ENCODE measurements around the gene FXYD6. TPM values are rescaled to one million over a fixed set of nuclear protein-coding genes. Genes with fewer than 3 reads are reported as not detected.

Gene FXYD6
- total and polyA plus RNA-seq, 9 of the 15 experiments (the other 6 are each of a cell fraction or from before 2014, with no cell fraction given) = 0.07 to 0.35 TPM; not detected in 7

GRCh38 chr11:117913736-117914397 is 37.4 kb upstream of the FXYD6 start (continued):
- TF ChIP-seq IRF9 (tag; IDR thresholded peaks at IDR 0.05) = no peak
- TF ChIP-seq NR2F6 (CRISPR knock-in tag; IDR thresholded peaks at IDR 0.05) = no peak

- POLR2A ChIA-PET = interaction anchor here (0.9 kb wide), 1 partner anchor 19 kb away, joined by 3 read pairs; no protein-coding TSS in a partner anchor
- no peak for ATAC-seq
- in situ Hi-C loops (cut with MboI) = no loop called here
These were observed 36.0 kb upstream of the FXYD6 start for GRCh38 chr11:117912497-117912896.

More at GRCh38 chr11:117912497-117912896, 36.0 kb upstream of the FXYD6 start:
- intact Hi-C loops (cut with micrococcal nuclease) = loop anchor here (5.0 kb wide), 1 partner anchor 35 kb away; no protein-coding TSS in a partner anchor
- Histone ChIP-seq H3K27me3 (ENCODE audit: control insufficient read depth in 2 of 2, insufficient read depth in 2 of 2, low read length in 2 of 2) (peaks cover 15 to 38% of the 10 kb centered on the region in 2 experiments; a peak in 4 of 5 replicates), H3K9ac (ENCODE audit: insufficient read depth in 1 of 2, low read depth in 2 of 2, low read length in 2 of 2) (no peak overlapping the region), H2AFZ (ENCODE audit: low read depth, low read length) (no peak overlapping the region), H3K4me1 (replicated peaks in 1 of 2; ENCODE audit: control insufficient read depth in 2 of 2, insufficient read depth in 2 of 2, low read length in 2 of 2) (peaks cover 32 to 35% of the 10 kb centered on the region in 2 experiments; a peak in 4 of 5 replicates), H3K79me2 (ENCODE audit: control insufficient read depth, insufficient read depth, low read length) (peaks cover 8% of the 10 kb centered on the region; the same call in 2 of the 3 replicates), H4K20me1 (replicated peaks; ENCODE audit: control insufficient read depth, insufficient read depth, low read length) (0 out of 2 replicates have a peak, but pooled peaks cover 6% of the 10 kb centered on the region), H3K4me2 (ENCODE audit: insufficient read depth, low read length) (no peak overlapping the region), H3K4me3 (no peak overlapping the region), H3K36me3 (ENCODE audit: control insufficient read depth, insufficient read depth, low read length) (no peaks in the 10 kb centered on the region), H3K9me1 (ENCODE audit: control insufficient read depth, insufficient read depth, low read length) (no peaks in the 10 kb centered on the region), H3K9me3 (replicated peaks; ENCODE audit: control insufficient read depth, insufficient read depth, low read depth, low read length) (no peaks in the 10 kb centered on the region), H3K27ac (ENCODE audit: extremely low read depth, low read depth, low read length) (no peak overlapping the region)
- TF ChIP-seq SUPT5H (IDR thresholded peaks at IDR 0.05) (no peak), ZMIZ1 (IDR thresholded peaks at IDR 0.05; ENCODE audit: low read depth in 2 of 2, low read length in 2 of 2) (no peak), FOXJ3 (CRISPR knock-in tag; IDR thresholded peaks at IDR 0.05) (no peak), ZC3H8 (IDR thresholded peaks at IDR 0.05) (no peak), ZBTB17 (CRISPR knock-in tag; IDR thresholded peaks at IDR 0.05) (no peak), XRCC3 (IDR thresholded peaks at IDR 0.05) (no peak)
- no peak for FAIRE-seq
- 44% methylated on average over 7 of the region's 7 CpGs for WGBS (ENCODE audit: insufficient coverage, low coverage, missing lambda C conversion rate)
- CTCF ChIA-PET (ENCODE audit: low intra/inter-chr PET ratio) = no interaction called here
- no peak for DNase-seq (ENCODE audit: extremely low read depth in 1 of 4, low spot score in 3 of 4)
- BruUV-seq (replicated peaks) = no TSS peak

Data from K562 (cell line).